Spleen (tissue), 13 donors: ENCODE results near the gene PRKCQ. TPM values are rescaled to one million over a fixed set of nuclear protein-coding genes. Genes with fewer than 3 reads are reported as not detected.

ENCODE experiments used
- DNase-seq: peaks from one replicate; pipeline ENCODE4 v3.0.0-alpha.2; 2020
- H3K27ac ChIP-seq, 8 donors: fragments of 200-600 bp; sonication (generic) in 7 of 8; 1 replicate in 4 of 8; 2 replicates in 4 of 8; pipeline versions ENCODE4 v1.5.0 to v1.8.0; 2016 to 2021; ENCODE audit warnings: inconsistent platforms in 4 of 8, mild to moderate bottlenecking in 4 of 8, moderate library complexity in 1 of 8
- H3K27me3 ChIP-seq, 7 donors: fragments of 200-600 bp; sonication (generic) in 6 of 7; replicated peaks in 1 of 7; 1 replicate in 4 of 7; 2 replicates in 3 of 7; pipeline versions ENCODE4 v1.5.0 to v1.8.0; 2016 to 2021; ENCODE audit warnings: inconsistent platforms in 3 of 7, mild to moderate bottlenecking in 1 of 7
- H3K36me3 ChIP-seq, 6 donors: fragments of 200-600 bp; sonication (generic) in 5 of 6; 1 replicate in 4 of 6; 2 replicates in 2 of 6; pipeline versions ENCODE4 v1.5.0 to v1.8.0; 2016 to 2021; ENCODE audit warnings: inconsistent platforms in 2 of 6
- H3K4me1 ChIP-seq, 6 donors: fragments of 200-600 bp; sonication (generic) in 5 of 6; 1 replicate in 3 of 6; 2 replicates in 3 of 6; pipeline versions ENCODE4 v1.5.0 to v1.8.0; 2016 to 2021; ENCODE audit warnings: inconsistent platforms in 3 of 6
- H3K4me3 ChIP-seq, 8 donors: fragments of 200-600 bp; sonication (generic) in 7 of 8; 1 replicate in 4 of 8; 2 replicates in 4 of 8; pipeline versions ENCODE4 v1.5.0 to v1.8.0; 2016 to 2021; ENCODE audit warnings: inconsistent platforms in 4 of 8, mild to moderate bottlenecking in 4 of 8, moderate library complexity in 2 of 8
- H3K9me3 ChIP-seq, 8 donors: fragments of 200-600 bp; sonication (generic) in 7 of 8; 1 replicate in 4 of 8; 2 replicates in 4 of 8; pipeline versions ENCODE4 v1.5.0 to v1.8.0; 2016 to 2021; ENCODE audit warnings: inconsistent platforms in 4 of 8
- POLR2A ChIP-seq, 3 donors: fragments of 450-650 bp; IDR thresholded peaks; one replicate each; pipeline ENCODE4 v1.5.1; 2017; ENCODE audit warnings: antibody characterized with exemption in 3 of 3, mild to moderate bottlenecking in 1 of 3
- POLR2AphosphoS5 ChIP-seq, 3 donors: sonication (generic); formaldehyde crosslinking; IDR thresholded peaks; one replicate each; pipeline ENCODE4 v1.5.1; 2017; ENCODE audit warnings: antibody characterized with exemption in 3 of 3
- WGBS, 5 donors: extraction: QIAGEN DNeasy Blood & Tissue Kit in 3 of 5; methylation state at CpG; one replicate each; pipeline versions ENCODE4 v1.1.5 to v1.1.7; 2013 to 2018; 5-methylcytosine and 5-hydroxymethylcytosine counted together
- intact Hi-C: fragments of 100-400 bp; cut with DNase I; formaldehyde crosslinking; loops from one replicate; pipeline ENCODE4 v1.15.0; 2023; ENCODE audit warnings: low total_unique reads
- long read RNA-seq, 2 donors: transcript quantifications; one replicate each; lab custom pipeline, GENCODE V29; 2026
- polyA plus RNA-seq, 3 donors: library from polyadenylated mRNA; stranded (reverse); fragments of 200-250 nt; gene quantifications; one replicate each; pipeline ENCODE4 v1.2.1, GENCODE V29; 2013
- total RNA-seq, 7 donors: library from RNA; depleted of rRNA in 3 of 7; stranded (reverse); fragments of >200 nt in 3 of 7; fragmentation: NEBNext Ultra II Directional in 4 of 7; extraction: Animal tissue kit (Norgen Biotek cat#: 25700) in 4 of 7; gene quantifications; one replicate each; pipeline versions ENCODE4 v1.1.0 to v1.2.1, GENCODE V29; 2016 to 2021
- TF ChIP-seq, protein P1 (sequence below), 11 experiments: fragments of 200-600 bp in 7 of 11; fragments of 450-650 bp in 4 of 11; sonication (generic) in 4 of 11; IDR thresholded peaks in 8 of 11; conservative IDR thresholded peaks in 3 of 11; 1 replicate in 7 of 11; 2 replicates in 4 of 11; pipeline versions ENCODE4 v1.4.0 to v1.8.0; 2016 to 2021; ENCODE audit warnings: antibody characterized with exemption in 11 of 11, inconsistent platforms in 4 of 11, mild to moderate bottlenecking in 1 of 11
- donor health status: healthy with polysubstance abuse.
- donor health status: DM: no; HTN: no; CAD: no; lungs with moderate emphysema.
- donor health status: DM: no; HTN: no; CAD: no.
- donor health status: Bipolar disorder and iron deficiency.
- donor health status: healthy.
- donor health status: DM: no; HTN: no; CAD: no.
- donor health status: DM: yes; HTN: yes; CAD: no.

PRKCQ gene
- total RNA-seq (10 to 100 TPM in 2 of 7 donors, 1 to 10 TPM in 5; 5.6 to 11.8 (median 9.2) TPM), polyA plus RNA-seq (1 to 10 TPM; 2.1 to 2.5 (median 2.4) TPM)
- long read RNA-seq, donor 1, partial matches to known transcripts, result 5 of 5 reads
- long read RNA-seq, donor 1, other reads (novel, unspliced or antisense), result 0 of 5 reads
- long read RNA-seq, donor 2, partial matches to known transcripts, result 0 of 1 reads
- long read RNA-seq, donor 2, other reads (novel, unspliced or antisense), result 0 of 1 reads

- Histone ChIP-seq H3K4me1 (peaks cover 0 to 90% (median 31%) of the 10 kb centered on the region in 6 donors), H3K36me3 (no peaks in the 10 kb centered on the region), H3K9me3 (no peaks in the 10 kb centered on the region), H3K4me3 (peak within 1 kb of the TSS; percentile 44 to 93 (median 69)), H3K27me3 (peaks cover 0 to 42% (median 22%) of the 10 kb centered on the region in 7 donors), H3K27ac (peak within 1 kb of the TSS; percentile 48 to 92 (median 79))
- intact Hi-C loops, result no loop called here
- WGBS, 5 donors, result 0 to 2% (median 1%) methylated on average over 33 to 41 of the region's 41 CpGs
- no peak for DNase-seq
- TF ChIP-seq POLR2AphosphoS5 (IDR thresholded peaks at IDR 0.05) (no peak), POLR2A (IDR thresholded peaks at IDR 0.05) (no peak)
- TF ChIP-seq, protein P1, sequence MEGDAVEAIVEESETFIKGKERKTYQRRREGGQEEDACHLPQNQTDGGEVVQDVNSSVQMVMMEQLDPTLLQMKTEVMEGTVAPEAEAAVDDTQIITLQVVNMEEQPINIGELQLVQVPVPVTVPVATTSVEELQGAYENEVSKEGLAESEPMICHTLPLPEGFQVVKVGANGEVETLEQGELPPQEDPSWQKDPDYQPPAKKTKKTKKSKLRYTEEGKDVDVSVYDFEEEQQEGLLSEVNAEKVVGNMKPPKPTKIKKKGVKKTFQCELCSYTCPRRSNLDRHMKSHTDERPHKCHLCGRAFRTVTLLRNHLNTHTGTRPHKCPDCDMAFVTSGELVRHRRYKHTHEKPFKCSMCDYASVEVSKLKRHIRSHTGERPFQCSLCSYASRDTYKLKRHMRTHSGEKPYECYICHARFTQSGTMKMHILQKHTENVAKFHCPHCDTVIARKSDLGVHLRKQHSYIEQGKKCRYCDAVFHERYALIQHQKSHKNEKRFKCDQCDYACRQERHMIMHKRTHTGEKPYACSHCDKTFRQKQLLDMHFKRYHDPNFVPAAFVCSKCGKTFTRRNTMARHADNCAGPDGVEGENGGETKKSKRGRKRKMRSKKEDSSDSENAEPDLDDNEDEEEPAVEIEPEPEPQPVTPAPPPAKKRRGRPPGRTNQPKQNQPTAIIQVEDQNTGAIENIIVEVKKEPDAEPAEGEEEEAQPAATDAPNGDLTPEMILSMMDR (IDR thresholded peaks at IDR 0.05 in 8 of 11, conservative IDR thresholded peaks at IDR 0.05 in 3 of 11), result peak in 1 of 11 experiments; percentile 41
Measured at GRCh38 chr10:6579904-6580278, at the start of gene PRKCQ. PRKCQ (minus strand) TSS chr10:6580276; CDS start chr10:6515135, 65,141 bp downstream.

DNA sequence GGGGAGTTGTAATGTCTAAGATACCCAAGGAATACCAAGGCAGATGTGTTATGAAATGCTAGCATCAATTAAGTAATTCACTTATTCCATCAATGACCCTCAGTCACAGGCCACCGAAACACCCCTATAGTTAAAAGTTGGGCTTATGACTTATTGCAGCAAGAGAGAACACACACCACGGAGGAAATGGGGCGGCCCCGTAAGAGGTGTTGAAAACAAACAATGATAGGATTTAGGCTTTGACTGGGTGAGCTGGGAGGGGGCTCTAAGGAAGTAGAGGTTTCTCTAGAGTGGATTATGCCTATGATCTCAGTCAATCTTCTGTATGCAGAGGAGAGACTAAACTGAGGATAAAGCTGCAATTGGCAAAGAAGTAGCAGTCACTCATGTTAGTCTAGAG is 45.4 kb upstream of the PRKCQ start:
- no peaks in the 10 kb centered on the region for H3K27me3 ChIP-seq
- no peak for DNase-seq
- H3K4me3 ChIP-seq, result no peak overlapping the region
- TF ChIP-seq, protein P1 (IDR thresholded peaks at IDR 0.05 in 8 of 11, conservative IDR thresholded peaks at IDR 0.05 in 3 of 11), result no peak
- TF ChIP-seq POLR2AphosphoS5 (IDR thresholded peaks at IDR 0.05), result no peak
- no peak for TF ChIP-seq POLR2A (IDR thresholded peaks at IDR 0.05)
- H3K9me3 ChIP-seq, result no peaks in the 10 kb centered on the region
- 56 to 77% (median 75%) methylated on average over 4 of the region's 4 CpGs for whole genome bisulfite sequencing, 5 donors
- H3K27ac ChIP-seq, result no peak overlapping the region
- no peaks in the 10 kb centered on the region for H3K36me3 ChIP-seq
- intact Hi-C loops, result no loop called here
- H3K4me1 ChIP-seq, result no peaks in the 10 kb centered on the region

- Histone ChIP-seq H3K36me3 (no peaks in the 10 kb centered on the region), H3K27ac (no peak overlapping the region), H3K9me3 (no peaks in the 10 kb centered on the region), H3K4me3 (no peak overlapping the region), H3K27me3 (no peaks in the 10 kb centered on the region), H3K4me1 (no peaks in the 10 kb centered on the region)
- intact Hi-C loops, result no loop called here
- TF ChIP-seq POLR2AphosphoS5 (IDR thresholded peaks at IDR 0.05), result no peak
- TF ChIP-seq, protein P1 (IDR thresholded peaks at IDR 0.05 in 8 of 11, conservative IDR thresholded peaks at IDR 0.05 in 3 of 11), result no peak
- TF ChIP-seq POLR2A (IDR thresholded peaks at IDR 0.05), result no peak
- 70 to 84% (median 73%) methylated on average over 3 of the region's 3 CpGs for WGBS, 5 donors
- no peak for DNase-seq
Measured at GRCh38 chr10:6624392-6624791, 44.3 kb upstream of the PRKCQ start.

DNA sequence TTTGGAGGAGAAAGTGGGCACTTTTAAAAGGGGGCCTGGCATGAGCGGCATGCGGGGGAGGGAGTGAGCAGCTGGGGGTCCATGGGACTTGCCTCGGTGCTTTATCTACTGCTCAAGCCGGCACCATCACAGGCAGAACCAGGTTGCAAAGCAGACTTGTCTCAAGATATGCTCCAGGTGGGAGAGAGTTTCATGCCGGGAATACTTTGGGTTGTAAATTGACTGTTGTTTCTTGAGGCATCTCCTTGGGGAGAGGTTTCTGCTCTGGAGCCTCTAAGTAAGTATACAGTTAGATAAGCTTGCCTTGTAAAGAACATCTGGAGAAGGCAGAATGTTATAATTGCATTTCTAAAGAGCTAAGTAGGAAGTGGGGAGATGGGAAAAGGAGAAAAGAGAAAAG is 42.8 kb upstream of the PRKCQ start:
- 67 to 91% (median 79%) methylated on average over 5 of the region's 5 CpGs for WGBS, 5 donors
- no peaks in the 10 kb centered on the region for H3K9me3 ChIP-seq
- intact Hi-C loops, result no loop called here
- no peaks in the 10 kb centered on the region for H3K4me1 ChIP-seq
- DNase-seq, result no peak
- H3K27ac ChIP-seq, result no peak overlapping the region
- no peak overlapping the region for H3K4me3 ChIP-seq
- TF ChIP-seq POLR2AphosphoS5 (IDR thresholded peaks at IDR 0.05) (no peak), POLR2A (IDR thresholded peaks at IDR 0.05) (no peak)
- TF ChIP-seq, protein P1 (IDR thresholded peaks at IDR 0.05 in 8 of 11, conservative IDR thresholded peaks at IDR 0.05 in 3 of 11), result no peak
- H3K36me3 ChIP-seq, result no peaks in the 10 kb centered on the region
- no peaks in the 10 kb centered on the region for H3K27me3 ChIP-seq
